ENCODE measurements around the gene AFDN.

Gene AFDN

GRCh38 chr6:167976708-167977107, 150.0 kb downstream of the AFDN start:
- no peak overlapping the region for H3K4me2 ChIP-seq (ENCODE audit: insufficient read depth, low read length)
- H4K20me1 ChIP-seq (ENCODE audit: insufficient read depth, low read length) = no peaks in the 10 kb centered on the region
- TF ChIP-seq CTCF (IDR thresholded peaks at IDR 0.05; ENCODE audit: borderline replicate concordance, extremely low read depth, low read length, poor library complexity, severe bottlenecking) (no peak), EZH2 (IDR thresholded peaks at IDR 0.05; ENCODE audit: borderline replicate concordance, low read depth, low read length, severe bottlenecking) (no peak)
- H3K9ac ChIP-seq (ENCODE audit: low read depth, low read length) = no peak overlapping the region
- H3K4me3 ChIP-seq (ENCODE audit: low read depth in 1 of 2, low read length in 2 of 2) = no peak overlapping the region
- DNase-seq (no peak), ATAC-seq (ENCODE audit: insufficient read depth, low read depth) (no peak)
- no peaks in the 10 kb centered on the region for H3K27me3 ChIP-seq (ENCODE audit: insufficient read depth, low read length, poor library complexity)
- no peaks in the 10 kb centered on the region for H3K79me2 ChIP-seq (ENCODE audit: insufficient read depth, low read length)
- no peaks in the 10 kb centered on the region for H3K9me3 ChIP-seq (ENCODE audit: insufficient read depth, low read length, severe bottlenecking)
- H3K4me1 ChIP-seq (ENCODE audit: insufficient read depth, low read length) = no peaks in the 10 kb centered on the region
- H2AFZ ChIP-seq (ENCODE audit: low read depth, low read length) = no peak overlapping the region
- H3K27ac ChIP-seq (ENCODE audit: low read length) = no peak overlapping the region
- no peaks in the 10 kb centered on the region for H3K36me3 ChIP-seq (ENCODE audit: insufficient read depth, low read length)

- Histone ChIP-seq H3K9ac (ENCODE audit: low read depth, low read length) (no peak overlapping the region), H3K4me3 (ENCODE audit: low read depth in 1 of 2, low read length in 2 of 2) (no peak overlapping the region), H3K4me2 (ENCODE audit: insufficient read depth, low read length) (no peak overlapping the region), H3K27ac (ENCODE audit: low read length) (no peak overlapping the region), H3K79me2 (ENCODE audit: insufficient read depth, low read length) (no peaks in the 10 kb centered on the region), H3K27me3 (ENCODE audit: insufficient read depth, low read length, poor library complexity) (no peaks in the 10 kb centered on the region), H3K4me1 (ENCODE audit: insufficient read depth, low read length) (no peaks in the 10 kb centered on the region), H4K20me1 (ENCODE audit: insufficient read depth, low read length) (no peaks in the 10 kb centered on the region), H3K9me3 (ENCODE audit: insufficient read depth, low read length, severe bottlenecking) (no peaks in the 10 kb centered on the region), H2AFZ (ENCODE audit: low read depth, low read length) (no peak overlapping the region), H3K36me3 (ENCODE audit: insufficient read depth, low read length) (no peaks in the 10 kb centered on the region)
- TF ChIP-seq CTCF (IDR thresholded peaks at IDR 0.05; ENCODE audit: borderline replicate concordance, extremely low read depth, low read length, poor library complexity, severe bottlenecking) (no peak), EZH2 (IDR thresholded peaks at IDR 0.05; ENCODE audit: borderline replicate concordance, low read depth, low read length, severe bottlenecking) (no peak)
- no peak for ATAC-seq (ENCODE audit: insufficient read depth, low read depth)
- DNase-seq = no peak
Measured at GRCh38 chr6:167977717-167978467, 151.2 kb downstream of the AFDN start.

GRCh38 chr6:167978607-167979006, 151.9 kb downstream of the AFDN start:
- no peaks in the 10 kb centered on the region for H3K9me3 ChIP-seq (ENCODE audit: insufficient read depth, low read length, severe bottlenecking)
- ATAC-seq (ENCODE audit: insufficient read depth, low read depth) (no peak), DNase-seq (no peak)
- H3K36me3 ChIP-seq (ENCODE audit: insufficient read depth, low read length) = no peaks in the 10 kb centered on the region
- H3K27me3 ChIP-seq (ENCODE audit: insufficient read depth, low read length, poor library complexity) = no peaks in the 10 kb centered on the region
- H2AFZ ChIP-seq (ENCODE audit: low read depth, low read length) = no peak overlapping the region
- TF ChIP-seq CTCF (IDR thresholded peaks at IDR 0.05; ENCODE audit: borderline replicate concordance, extremely low read depth, low read length, poor library complexity, severe bottlenecking) (no peak), EZH2 (IDR thresholded peaks at IDR 0.05; ENCODE audit: borderline replicate concordance, low read depth, low read length, severe bottlenecking) (no peak)
- no peaks in the 10 kb centered on the region for H3K79me2 ChIP-seq (ENCODE audit: insufficient read depth, low read length)
- H3K9ac ChIP-seq (ENCODE audit: low read depth, low read length) = no peak overlapping the region
- no peaks in the 10 kb centered on the region for H3K4me1 ChIP-seq (ENCODE audit: insufficient read depth, low read length)
- H4K20me1 ChIP-seq (ENCODE audit: insufficient read depth, low read length) = no peaks in the 10 kb centered on the region
- H3K27ac ChIP-seq (ENCODE audit: low read length) = no peak overlapping the region
- H3K4me3 ChIP-seq (ENCODE audit: low read depth in 1 of 2, low read length in 2 of 2) = no peak overlapping the region
- no peak overlapping the region for H3K4me2 ChIP-seq (ENCODE audit: insufficient read depth, low read length)

Data from DND-41 (cell line).